Upper lobe of left lung (tissue), 6 donors: Measurements from ENCODE around the gene MMP15. TPM values are rescaled to one million over a fixed set of nuclear protein-coding genes. Genes with fewer than 3 reads are reported as not detected.

Experiments
- ATAC-seq, 2 donors: fragments of 200-7000 bp; cut with Tn5 transposase; one replicate each; pipeline ENCODE4 v1.9.1; 2022; ENCODE audit warnings: mild to moderate bottlenecking in 2 of 2, moderate library complexity in 2 of 2; ENCODE audit not compliant: low FRiP score in 2 of 2
- DNase-seq, 2 donors: peaks; one replicate each; pipeline ENCODE4 v3.0.0-alpha.2; 2019 to 2020
- H3K27ac ChIP-seq, 4 donors: fragments of 200-600 bp; sonication (generic); one replicate each; pipeline ENCODE4 v1.5.1; 2016 to 2019
- H3K27me3 ChIP-seq, 4 donors: fragments of 200-600 bp; sonication (generic); one replicate each; pipeline ENCODE4 v1.5.1; 2017 to 2019
- H3K36me3 ChIP-seq, 4 donors: fragments of 200-600 bp; sonication (generic); one replicate each; pipeline ENCODE4 v1.5.1; 2016 to 2019
- H3K4me1 ChIP-seq, 4 donors: fragments of 200-600 bp; sonication (generic); one replicate each; pipeline ENCODE4 v1.5.1; 2018 to 2019
- H3K4me3 ChIP-seq, 4 donors: fragments of 200-600 bp; sonication (generic); one replicate each; pipeline ENCODE4 v1.5.1; 2017 to 2019; ENCODE audit warnings: mild to moderate bottlenecking in 2 of 4, moderate library complexity in 1 of 4
- H3K9me3 ChIP-seq, 4 donors: fragments of 200-600 bp; sonication (generic); one replicate each; pipeline ENCODE4 v1.5.1; 2018 to 2019
- CTCF ChIP-seq, 6 experiments: fragments of 450-650 bp in 4 of 6; fragments of 200-600 bp in 2 of 6; sonication (generic) in 2 of 6; IDR thresholded peaks; one replicate each; pipeline ENCODE4 v1.5.1; 2016 to 2019; ENCODE audit warnings: antibody characterized with exemption in 6 of 6
- EP300 ChIP-seq, 4 donors: sonication (generic); formaldehyde crosslinking; IDR thresholded peaks; one replicate each; pipeline ENCODE4 v1.5.1; 2017; ENCODE audit warnings: antibody characterized with exemption in 4 of 4, control low read depth in 2 of 4
- POLR2A ChIP-seq, 4 donors: fragments of 450-650 bp; IDR thresholded peaks; one replicate each; pipeline ENCODE4 v1.5.1; 2016 to 2017; ENCODE audit warnings: antibody characterized with exemption in 4 of 4, mild to moderate bottlenecking in 2 of 4
- POLR2AphosphoS5 ChIP-seq, 2 donors: sonication (generic); formaldehyde crosslinking; IDR thresholded peaks; one replicate each; pipeline ENCODE4 v1.5.1; 2017; ENCODE audit warnings: antibody characterized with exemption in 2 of 2
- WGBS, 2 donors: methylation state at CpG; one replicate each; pipeline ENCODE4 v1.1.5; 2017 to 2018; 5-methylcytosine and 5-hydroxymethylcytosine counted together
- total RNA-seq, 6 donors: library from RNA; depleted of rRNA in 4 of 6; stranded (reverse); fragments of >200 nt in 4 of 6; gene quantifications; one replicate each; pipeline versions ENCODE4 v1.1.0 to v1.2.1, GENCODE V29; 2016 to 2021
- donor health status: DM: no; HTN: no; CAD: no; lungs with moderate emphysema.
- donor health status: DM: no; HTN: yes; CAD: no; lungs with severe emphysema.

Gene MMP15
- total RNA-seq, 6 donors from 2014 or later = 14.7 to 30.5 (median 25.3) TPM

DNA sequence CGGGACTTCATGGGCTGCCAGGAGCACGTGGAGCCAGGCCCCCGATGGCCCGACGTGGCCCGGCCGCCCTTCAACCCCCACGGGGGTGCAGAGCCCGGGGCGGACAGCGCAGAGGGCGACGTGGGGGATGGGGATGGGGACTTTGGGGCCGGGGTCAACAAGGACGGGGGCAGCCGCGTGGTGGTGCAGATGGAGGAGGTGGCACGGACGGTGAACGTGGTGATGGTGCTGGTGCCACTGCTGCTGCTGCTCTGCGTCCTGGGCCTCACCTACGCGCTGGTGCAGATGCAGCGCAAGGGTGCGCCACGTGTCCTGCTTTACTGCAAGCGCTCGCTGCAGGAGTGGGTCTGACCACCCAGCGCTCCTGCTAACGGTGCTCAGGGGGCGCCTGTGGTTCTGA, 19.5 kb downstream of the MMP15 start:
- Histone ChIP-seq H3K36me3 (peaks cover 0 to 51% (median 23%) of the 10 kb centered on the region in 4 donors), H3K27me3 (no peaks in the 10 kb centered on the region), H3K4me1 (peaks cover 6 to 37% (median 22%) of the 10 kb centered on the region in 4 donors), H3K27ac (no peak overlapping the region), H3K4me3 (no peak overlapping the region), H3K9me3 (no peaks in the 10 kb centered on the region)
- ATAC-seq = no peak
- 89 to 94% methylated on average over 31 of the region's 31 CpGs for WGBS, 2 donors
- DNase-seq = peak in 1 of 2 donors; percentile 72
- TF ChIP-seq POLR2A (IDR thresholded peaks at IDR 0.05) (no peak), POLR2AphosphoS5 (IDR thresholded peaks at IDR 0.05) (no peak), EP300 (IDR thresholded peaks at IDR 0.05) (no peak), CTCF (IDR thresholded peaks at IDR 0.05) (no peak)

- DNase-seq = peak in 1 of 2 donors; percentile 39
- 75 to 77% methylated on average over 8 to 15 of the region's 16 CpGs for WGBS, 2 donors
- ATAC-seq = peak in 1 of 2 donors; percentile 14
Observed at GRCh38 chr16:58046054-58046881, 20.7 kb downstream of the MMP15 start.

DNA sequence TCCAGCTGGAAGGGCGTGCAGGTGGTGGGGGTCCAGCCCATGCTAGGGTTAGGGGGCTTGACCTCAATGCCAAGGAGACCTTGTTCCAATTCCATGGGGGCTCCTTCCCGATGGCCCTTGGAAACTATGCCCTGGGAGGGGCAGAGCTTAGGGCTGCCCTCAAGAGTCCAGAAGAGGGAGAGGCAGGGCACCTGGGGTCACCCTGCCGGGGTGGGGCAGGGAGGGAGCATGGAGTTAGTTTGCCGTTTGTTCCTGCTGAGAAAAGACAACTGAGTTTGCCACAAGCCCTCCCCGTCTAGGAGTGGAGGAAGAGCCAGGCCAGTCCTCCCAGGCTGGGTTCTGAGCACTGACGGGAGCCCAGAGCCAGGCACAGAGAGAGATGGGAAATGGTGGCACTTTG, 21.4 kb downstream of the MMP15 start:
- H3K4me1 ChIP-seq = peaks cover 6 to 37% (median 22%) of the 10 kb centered on the region in 4 donors
- H3K36me3 ChIP-seq = peaks cover 0 to 33% (median 16%) of the 10 kb centered on the region in 4 donors
- no peaks in the 10 kb centered on the region for H3K27me3 ChIP-seq
- ATAC-seq (no peak), DNase-seq (no peak)
- TF ChIP-seq CTCF (IDR thresholded peaks at IDR 0.05) (no peak), POLR2AphosphoS5 (IDR thresholded peaks at IDR 0.05) (no peak), EP300 (IDR thresholded peaks at IDR 0.05) (no peak), POLR2A (IDR thresholded peaks at IDR 0.05) (no peak)
- WGBS, 2 donors = 61 to 63% methylated on average over 3 to 6 of the region's 6 CpGs
- no peaks in the 10 kb centered on the region for H3K9me3 ChIP-seq
- no peak overlapping the region for H3K4me3 ChIP-seq
- peak overlapping the region in 3 of 4 donors; percentile 60 to 78 (median 73) for H3K27ac ChIP-seq

More at GRCh38 chr16:58046054-58046881, 20.7 kb downstream of the MMP15 start:
- peak overlapping the region in 1 of 4 donors; percentile 30 for H3K27ac ChIP-seq
- H3K27me3 ChIP-seq = no peaks in the 10 kb centered on the region
- no peak overlapping the region for H3K4me3 ChIP-seq
- TF ChIP-seq POLR2A (IDR thresholded peaks at IDR 0.05) = no peak
- TF ChIP-seq CTCF (IDR thresholded peaks at IDR 0.05) = no peak
- no peak for TF ChIP-seq EP300 (IDR thresholded peaks at IDR 0.05)
- TF ChIP-seq POLR2AphosphoS5 (IDR thresholded peaks at IDR 0.05) = no peak
- H3K4me1 ChIP-seq = peaks cover 6 to 37% (median 22%) of the 10 kb centered on the region in 4 donors
- H3K36me3 ChIP-seq = peaks cover 0 to 39% (median 18%) of the 10 kb centered on the region in 4 donors
- H3K9me3 ChIP-seq = no peaks in the 10 kb centered on the region

DNA sequence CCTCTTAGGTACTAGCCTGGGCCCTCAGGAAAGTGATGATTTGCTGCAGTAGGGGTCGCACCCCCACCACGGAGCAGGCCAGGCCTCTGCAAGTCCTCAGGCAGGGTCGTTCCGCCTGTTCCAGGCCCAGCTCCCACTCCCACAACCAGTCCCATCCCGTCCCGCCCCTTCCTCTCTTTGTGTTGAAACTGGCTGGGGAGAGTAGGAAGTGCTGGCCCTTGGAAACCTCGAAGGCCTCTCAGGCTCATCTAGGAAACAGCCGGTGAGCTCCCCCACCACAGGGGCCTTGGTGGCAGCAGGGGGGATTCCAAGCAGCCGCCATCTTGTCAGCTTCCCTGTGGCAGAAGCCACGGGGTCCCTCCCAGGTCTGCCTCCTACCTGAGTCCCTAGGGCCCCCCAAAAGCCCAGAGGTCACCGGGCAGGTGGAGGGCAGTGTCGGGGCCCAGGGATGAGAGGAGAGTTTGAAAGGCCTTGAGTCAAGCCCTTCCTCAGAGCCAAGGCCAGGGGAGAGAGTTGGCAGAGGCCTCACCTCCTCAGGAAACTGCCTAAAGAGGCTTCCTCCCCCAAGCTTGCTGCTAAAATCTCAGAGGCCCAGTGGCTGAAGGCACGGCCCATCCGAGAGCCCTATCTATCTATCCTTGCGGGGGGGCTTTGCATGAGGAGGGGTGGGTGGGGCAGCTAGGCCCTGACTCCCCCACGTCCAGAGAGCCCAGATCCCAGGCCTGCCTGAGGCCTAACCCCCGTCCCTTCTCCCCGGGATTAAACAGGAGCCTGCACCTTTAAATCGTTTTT, 22.2 kb downstream of the MMP15 start:
- DNase-seq (peak in 1 of 2 donors; percentile 35), ATAC-seq (no peak)
- Histone ChIP-seq H3K4me3 (no peak overlapping the region), H3K36me3 (peaks cover 0 to 26% (median 11%) of the 10 kb centered on the region in 4 donors), H3K27me3 (no peaks in the 10 kb centered on the region), H3K9me3 (no peaks in the 10 kb centered on the region), H3K4me1 (peaks cover 6 to 37% (median 22%) of the 10 kb centered on the region in 4 donors), H3K27ac (peak overlapping the region in 3 of 4 donors; percentile 60 to 78 (median 73))
- TF ChIP-seq EP300 (IDR thresholded peaks at IDR 0.05) (no peak), POLR2AphosphoS5 (IDR thresholded peaks at IDR 0.05) (no peak), POLR2A (IDR thresholded peaks at IDR 0.05) (no peak), CTCF (IDR thresholded peaks at IDR 0.05) (no peak)
- 59 to 66% methylated on average over 16 of the region's 19 CpGs for WGBS, 2 donors
